ENCODE results near the gene ERCC6L2.

- TF ChIP-seq CTCF (IDR thresholded peaks at IDR 0.05; ENCODE audit: control extremely low read depth in 1 of 3, insufficient read depth in 1 of 3, low read depth in 1 of 3, low read length in 3 of 3) (no peak), BACH1 (IDR thresholded peaks at IDR 0.05; ENCODE audit: low read length) (no peak), POLR2A (IDR thresholded peaks at IDR 0.05; ENCODE audit: control extremely low read depth in 1 of 2, low read depth in 2 of 2, low read length in 2 of 2) (no peak)
Observed at GRCh38 chr9:95952471-95952870, 77.0 kb downstream of the ERCC6L2 start.
